Measurements from ENCODE around the gene OR4C46.
"Not testable (repeated sequence)": the region's sequence is repeated elsewhere in the genome, so short reads cannot be mapped to it uniquely, and the experiment has no call there.

OR4C46 gene

DNA sequence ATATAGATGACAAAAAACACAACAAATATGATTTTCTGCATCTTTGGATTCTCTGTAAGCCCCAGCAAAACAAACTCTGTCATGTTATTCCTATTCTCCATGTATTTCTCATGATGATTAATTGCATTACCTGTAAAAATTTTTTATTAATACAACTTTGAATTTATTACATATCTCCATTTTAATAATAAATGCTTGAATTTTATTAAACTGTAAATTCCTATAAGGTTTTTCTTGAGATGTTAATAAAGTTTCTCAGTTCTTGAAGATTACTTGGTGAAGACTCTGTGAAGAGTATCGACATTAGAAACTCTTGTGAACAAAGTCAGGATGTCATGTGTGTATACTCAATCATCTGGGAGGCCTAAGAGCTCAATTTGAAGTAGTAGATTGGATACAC lies at the start of gene OR4C46:
TSS of gene OR4C46 (minus strand) at position 101 of the 400 bp plus-strand sequence. CDS start at position 101, 0 bp downstream.
- no peak for DNase-seq

DNA sequence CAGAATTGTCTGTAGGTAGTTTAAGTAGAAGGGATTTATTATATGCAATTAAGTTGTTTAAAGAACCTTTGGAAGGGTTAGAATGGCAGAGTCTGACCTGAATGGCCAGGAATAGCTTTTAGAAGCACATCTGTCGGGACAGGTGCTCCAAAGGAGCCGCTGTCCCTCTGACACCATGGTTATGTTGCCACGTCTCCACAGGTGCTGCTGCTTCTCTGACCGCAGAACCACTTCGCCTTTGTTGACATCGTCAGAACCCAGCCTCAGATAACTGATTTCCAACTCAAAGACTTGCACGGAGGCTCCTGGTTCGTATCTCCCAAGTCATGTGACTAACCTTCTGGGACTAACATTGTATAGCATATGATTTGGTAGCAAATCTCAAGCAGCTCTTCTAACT lies 41.8 kb upstream of the OR4C46 start:
- not testable (repeated sequence) for DNase-seq

DNA sequence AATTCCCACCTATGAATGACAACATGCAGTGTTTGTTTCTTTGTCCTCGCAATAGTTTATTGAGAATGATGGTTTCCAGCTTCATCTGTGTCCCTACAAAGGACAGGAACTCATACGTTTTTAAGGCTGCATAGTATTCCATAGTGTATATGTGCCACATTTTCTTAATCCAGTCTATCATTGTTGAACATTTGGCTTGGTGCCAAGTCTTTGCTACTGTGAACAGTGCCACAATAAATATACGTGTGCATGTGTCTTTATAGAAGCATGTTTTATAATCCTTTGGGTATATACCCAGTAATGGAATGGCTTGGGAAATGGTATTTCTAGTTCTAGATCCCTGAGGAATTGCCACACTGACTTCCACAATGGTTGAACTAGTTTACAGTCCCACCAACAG lies 42.4 kb downstream of the OR4C46 start:
- DNase-seq: not testable (repeated sequence)

DNA sequence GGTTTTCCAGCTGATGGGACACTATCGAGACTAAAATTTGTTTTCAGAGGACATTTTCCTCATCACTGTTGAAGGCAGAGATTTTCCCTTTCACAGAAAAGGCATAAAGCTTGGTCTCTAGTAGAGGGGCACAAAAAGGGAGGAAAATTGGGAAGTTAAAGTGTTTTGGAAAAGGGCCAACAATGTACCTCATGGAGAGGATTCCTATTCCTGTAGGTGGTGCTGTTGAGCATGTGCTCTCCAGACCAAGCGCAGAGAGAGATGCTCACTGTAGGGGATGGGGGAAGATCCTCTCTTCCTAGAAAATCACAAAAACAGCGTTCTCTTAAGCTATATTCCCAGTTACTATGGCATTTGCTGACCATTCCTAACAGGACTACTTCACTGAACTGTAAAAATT lies 44.9 kb downstream of the OR4C46 start:
- no peak for DNase-seq

DNA sequence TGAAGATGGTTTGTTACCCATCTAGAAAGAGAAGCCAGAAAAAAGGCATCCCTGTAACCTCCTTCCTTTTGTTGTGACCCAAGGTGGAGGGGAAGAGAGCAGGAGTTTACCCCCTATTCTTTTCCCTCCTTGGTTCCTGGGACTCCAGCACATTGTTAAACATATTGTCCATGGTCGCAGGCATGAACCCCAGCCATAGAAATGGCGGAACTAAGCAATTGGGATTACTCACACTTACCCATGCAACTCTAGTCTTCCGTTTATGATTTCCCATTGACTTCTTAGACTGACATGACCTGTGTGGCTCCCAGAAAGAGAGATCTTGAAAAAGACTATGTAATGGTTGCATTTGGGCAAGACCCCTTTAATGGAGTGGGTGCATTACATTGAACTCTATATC lies 45.4 kb downstream of the OR4C46 start:
- no peak for DNase-seq
